ENCODE data around the gene DMXL1. TPM values are rescaled to one million over a fixed set of nuclear protein-coding genes. Genes with fewer than 3 reads are reported as not detected.

Gene DMXL1
- total RNA-seq, result 13.4 and 19.9 TPM in 2 replicates

GRCh38 chr5:119070828-119071560, at the start of gene DMXL1:
Gene DMXL1 (plus strand): TSS chr5:119071087. CDS start chr5:119071570, 483 bp downstream.

Other genes with a start within 250 kb of the DMXL1 start
- gene DTWD2, start 82.5 kb upstream of the DMXL1 start, total RNA-seq, result 1.6 and 1.9 TPM in 2 replicates

Data from cardiac atrium fibroblast (primary cell).